ENCODE measurements around the gene OLFM1. TPM values are rescaled to one million over a fixed set of nuclear protein-coding genes. Genes with fewer than 3 reads are reported as not detected.

The OLFM1 gene
- total and polyA plus RNA-seq, 4 donors, result 2.0 to 5.9 (median 4.4) TPM

DNA sequence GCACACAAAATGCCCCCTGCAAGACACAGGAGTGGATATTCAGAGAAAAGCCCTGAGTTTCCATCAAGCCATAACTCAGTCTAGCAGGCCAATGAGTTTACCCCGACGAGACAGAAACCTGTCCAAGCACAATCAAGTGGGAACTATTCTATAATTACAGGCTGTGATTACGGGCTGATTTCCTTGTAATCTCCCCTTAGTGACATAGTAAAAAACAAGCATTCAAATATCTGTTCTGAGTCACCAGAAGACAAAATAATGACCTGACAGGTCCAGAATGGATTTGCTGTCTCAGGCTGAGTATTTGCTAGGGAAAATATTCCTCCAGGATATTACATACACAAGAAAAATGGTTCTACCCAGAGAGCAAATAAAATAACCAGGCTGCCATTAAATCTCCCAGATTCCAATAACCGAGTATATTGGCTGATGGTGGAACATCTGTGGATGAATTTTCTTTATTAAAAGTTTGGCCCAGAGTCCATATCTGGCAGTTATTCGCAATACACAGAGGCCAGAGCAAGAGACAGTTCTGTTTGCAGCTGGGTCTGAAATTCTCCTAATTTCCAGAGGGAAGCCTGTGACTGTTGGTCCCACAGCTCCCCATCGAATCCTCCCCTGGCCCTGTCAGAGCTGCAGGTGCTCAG lies 35.8 kb downstream of the OLFM1 start:
- Histone ChIP-seq H3K27me3 (ENCODE audit: control insufficient read depth in 4 of 4, insufficient read depth in 4 of 4, low read length in 3 of 4) (no peaks in the 10 kb centered on the region), H3K36me3 (ENCODE audit: control insufficient read depth in 4 of 4, insufficient read depth in 3 of 4, low read depth in 1 of 4, low read length in 3 of 4) (no peaks in the 10 kb centered on the region), H3K4me1 (ENCODE audit: control insufficient read depth in 4 of 4, insufficient read depth in 4 of 4, low read length in 3 of 4) (no peaks in the 10 kb centered on the region), H3K9me3 (ENCODE audit: control insufficient read depth in 4 of 4, low read length in 3 of 4) (peaks cover 0 to 2% (median 0%) of the 10 kb centered on the region in 4 donors), H3K27ac (ENCODE audit: low read depth in 1 of 2, low read length in 2 of 2) (no peak overlapping the region), H3K4me3 (ENCODE audit: low read depth in 1 of 3, low read length in 3 of 3) (no peak overlapping the region), H3K9ac (ENCODE audit: low read depth in 1 of 2, low read length in 2 of 2) (no peak overlapping the region)
- TF ChIP-seq, protein P1, sequence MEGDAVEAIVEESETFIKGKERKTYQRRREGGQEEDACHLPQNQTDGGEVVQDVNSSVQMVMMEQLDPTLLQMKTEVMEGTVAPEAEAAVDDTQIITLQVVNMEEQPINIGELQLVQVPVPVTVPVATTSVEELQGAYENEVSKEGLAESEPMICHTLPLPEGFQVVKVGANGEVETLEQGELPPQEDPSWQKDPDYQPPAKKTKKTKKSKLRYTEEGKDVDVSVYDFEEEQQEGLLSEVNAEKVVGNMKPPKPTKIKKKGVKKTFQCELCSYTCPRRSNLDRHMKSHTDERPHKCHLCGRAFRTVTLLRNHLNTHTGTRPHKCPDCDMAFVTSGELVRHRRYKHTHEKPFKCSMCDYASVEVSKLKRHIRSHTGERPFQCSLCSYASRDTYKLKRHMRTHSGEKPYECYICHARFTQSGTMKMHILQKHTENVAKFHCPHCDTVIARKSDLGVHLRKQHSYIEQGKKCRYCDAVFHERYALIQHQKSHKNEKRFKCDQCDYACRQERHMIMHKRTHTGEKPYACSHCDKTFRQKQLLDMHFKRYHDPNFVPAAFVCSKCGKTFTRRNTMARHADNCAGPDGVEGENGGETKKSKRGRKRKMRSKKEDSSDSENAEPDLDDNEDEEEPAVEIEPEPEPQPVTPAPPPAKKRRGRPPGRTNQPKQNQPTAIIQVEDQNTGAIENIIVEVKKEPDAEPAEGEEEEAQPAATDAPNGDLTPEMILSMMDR (IDR thresholded peaks at IDR 0.05; ENCODE audit: low read depth, low read length, missing input control), result no peak
- TF ChIP-seq NR2F2 (IDR thresholded peaks at IDR 0.05) (no peak), FOXA2 (IDR thresholded peaks at IDR 0.05) (no peak), SP1 (IDR thresholded peaks at IDR 0.05) (no peak), JUND (IDR thresholded peaks at IDR 0.05) (no peak), FOXA1 (IDR thresholded peaks at IDR 0.05) (no peak), GABPA (IDR thresholded peaks at IDR 0.05 in 1 of 2, conservative IDR thresholded peaks at IDR 0.05 in 1 of 2) (no peak), RAD21 (IDR thresholded peaks at IDR 0.05) (no peak)
- TF ChIP-seq, protein P2, sequence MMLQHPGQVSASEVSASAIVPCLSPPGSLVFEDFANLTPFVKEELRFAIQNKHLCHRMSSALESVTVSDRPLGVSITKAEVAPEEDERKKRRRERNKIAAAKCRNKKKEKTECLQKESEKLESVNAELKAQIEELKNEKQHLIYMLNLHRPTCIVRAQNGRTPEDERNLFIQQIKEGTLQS (IDR thresholded peaks at IDR 0.05), result no peak
- TF ChIP-seq, protein P3, sequence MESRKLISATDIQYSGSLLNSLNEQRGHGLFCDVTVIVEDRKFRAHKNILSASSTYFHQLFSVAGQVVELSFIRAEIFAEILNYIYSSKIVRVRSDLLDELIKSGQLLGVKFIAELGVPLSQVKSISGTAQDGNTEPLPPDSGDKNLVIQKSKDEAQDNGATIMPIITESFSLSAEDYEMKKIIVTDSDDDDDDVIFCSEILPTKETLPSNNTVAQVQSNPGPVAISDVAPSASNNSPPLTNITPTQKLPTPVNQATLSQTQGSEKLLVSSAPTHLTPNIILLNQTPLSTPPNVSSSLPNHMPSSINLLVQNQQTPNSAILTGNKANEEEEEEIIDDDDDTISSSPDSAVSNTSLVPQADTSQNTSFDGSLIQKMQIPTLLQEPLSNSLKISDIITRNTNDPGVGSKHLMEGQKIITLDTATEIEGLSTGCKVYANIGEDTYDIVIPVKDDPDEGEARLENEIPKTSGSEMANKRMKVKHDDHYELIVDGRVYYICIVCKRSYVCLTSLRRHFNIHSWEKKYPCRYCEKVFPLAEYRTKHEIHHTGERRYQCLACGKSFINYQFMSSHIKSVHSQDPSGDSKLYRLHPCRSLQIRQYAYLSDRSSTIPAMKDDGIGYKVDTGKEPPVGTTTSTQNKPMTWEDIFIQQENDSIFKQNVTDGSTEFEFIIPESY (IDR thresholded peaks at IDR 0.05), result no peak
- DNase-seq (ENCODE audit: low spot score), result no peak
- 76% methylated on average over 6 of the region's 6 CpGs for WGBS

DNA sequence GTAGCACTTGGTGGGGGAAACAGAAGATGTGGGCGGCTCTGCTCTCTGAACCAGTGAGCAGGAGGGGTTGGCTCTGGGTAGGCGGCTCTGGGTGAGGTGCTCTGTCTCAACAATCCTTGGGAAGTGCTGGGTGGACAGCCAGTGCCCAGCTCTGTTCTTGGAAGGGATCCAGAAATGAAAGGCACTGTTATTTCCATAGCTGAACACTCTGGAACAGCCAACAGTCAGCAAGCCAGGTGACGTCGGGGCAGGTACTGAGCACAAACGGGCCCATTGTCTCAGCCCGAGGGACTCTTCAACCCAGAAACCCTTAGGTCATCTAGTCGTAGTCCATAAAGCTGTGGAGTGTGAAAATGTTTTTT lies 36.3 kb downstream of the OLFM1 start:
- DNase-seq (ENCODE audit: low spot score), result no peak
- Histone ChIP-seq H3K4me1 (ENCODE audit: control insufficient read depth in 4 of 4, insufficient read depth in 4 of 4, low read length in 3 of 4) (no peaks in the 10 kb centered on the region), H3K4me3 (ENCODE audit: low read depth in 1 of 3, low read length in 3 of 3) (no peak overlapping the region), H3K27ac (ENCODE audit: low read depth in 1 of 2, low read length in 2 of 2) (no peak overlapping the region), H3K36me3 (ENCODE audit: control insufficient read depth in 4 of 4, insufficient read depth in 3 of 4, low read depth in 1 of 4, low read length in 3 of 4) (no peaks in the 10 kb centered on the region), H3K9ac (ENCODE audit: low read depth in 1 of 2, low read length in 2 of 2) (no peak overlapping the region), H3K27me3 (ENCODE audit: control insufficient read depth in 4 of 4, insufficient read depth in 4 of 4, low read length in 3 of 4) (no peaks in the 10 kb centered on the region), H3K9me3 (ENCODE audit: control insufficient read depth in 4 of 4, low read length in 3 of 4) (peaks cover 0 to 2% (median 0%) of the 10 kb centered on the region in 4 donors)
- TF ChIP-seq, protein P1 (IDR thresholded peaks at IDR 0.05; ENCODE audit: low read depth, low read length, missing input control), result no peak
- TF ChIP-seq RAD21 (IDR thresholded peaks at IDR 0.05) (no peak), GABPA (IDR thresholded peaks at IDR 0.05 in 1 of 2, conservative IDR thresholded peaks at IDR 0.05 in 1 of 2) (no peak), JUND (IDR thresholded peaks at IDR 0.05) (no peak), HNF4G (IDR thresholded peaks at IDR 0.05) (no peak), HNF4A (conservative IDR thresholded peaks at IDR 0.05) (no peak), YY1 (IDR thresholded peaks at IDR 0.05) (no peak), SP1 (IDR thresholded peaks at IDR 0.05) (no peak), TAF1 (conservative IDR thresholded peaks at IDR 0.05) (no peak), FOXA2 (IDR thresholded peaks at IDR 0.05) (no peak), RXRA (IDR thresholded peaks at IDR 0.05) (no peak)
- TF ChIP-seq, protein P4, sequence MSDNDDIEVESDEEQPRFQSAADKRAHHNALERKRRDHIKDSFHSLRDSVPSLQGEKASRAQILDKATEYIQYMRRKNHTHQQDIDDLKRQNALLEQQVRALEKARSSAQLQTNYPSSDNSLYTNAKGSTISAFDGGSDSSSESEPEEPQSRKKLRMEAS (IDR thresholded peaks at IDR 0.05), result no peak
- TF ChIP-seq, protein P3 (IDR thresholded peaks at IDR 0.05), result no peak
- TF ChIP-seq, protein P5, sequence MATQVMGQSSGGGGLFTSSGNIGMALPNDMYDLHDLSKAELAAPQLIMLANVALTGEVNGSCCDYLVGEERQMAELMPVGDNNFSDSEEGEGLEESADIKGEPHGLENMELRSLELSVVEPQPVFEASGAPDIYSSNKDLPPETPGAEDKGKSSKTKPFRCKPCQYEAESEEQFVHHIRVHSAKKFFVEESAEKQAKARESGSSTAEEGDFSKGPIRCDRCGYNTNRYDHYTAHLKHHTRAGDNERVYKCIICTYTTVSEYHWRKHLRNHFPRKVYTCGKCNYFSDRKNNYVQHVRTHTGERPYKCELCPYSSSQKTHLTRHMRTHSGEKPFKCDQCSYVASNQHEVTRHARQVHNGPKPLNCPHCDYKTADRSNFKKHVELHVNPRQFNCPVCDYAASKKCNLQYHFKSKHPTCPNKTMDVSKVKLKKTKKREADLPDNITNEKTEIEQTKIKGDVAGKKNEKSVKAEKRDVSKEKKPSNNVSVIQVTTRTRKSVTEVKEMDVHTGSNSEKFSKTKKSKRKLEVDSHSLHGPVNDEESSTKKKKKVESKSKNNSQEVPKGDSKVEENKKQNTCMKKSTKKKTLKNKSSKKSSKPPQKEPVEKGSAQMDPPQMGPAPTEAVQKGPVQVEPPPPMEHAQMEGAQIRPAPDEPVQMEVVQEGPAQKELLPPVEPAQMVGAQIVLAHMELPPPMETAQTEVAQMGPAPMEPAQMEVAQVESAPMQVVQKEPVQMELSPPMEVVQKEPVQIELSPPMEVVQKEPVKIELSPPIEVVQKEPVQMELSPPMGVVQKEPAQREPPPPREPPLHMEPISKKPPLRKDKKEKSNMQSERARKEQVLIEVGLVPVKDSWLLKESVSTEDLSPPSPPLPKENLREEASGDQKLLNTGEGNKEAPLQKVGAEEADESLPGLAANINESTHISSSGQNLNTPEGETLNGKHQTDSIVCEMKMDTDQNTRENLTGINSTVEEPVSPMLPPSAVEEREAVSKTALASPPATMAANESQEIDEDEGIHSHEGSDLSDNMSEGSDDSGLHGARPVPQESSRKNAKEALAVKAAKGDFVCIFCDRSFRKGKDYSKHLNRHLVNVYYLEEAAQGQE (IDR thresholded peaks at IDR 0.05), result no peak
- TF ChIP-seq, protein P2 (IDR thresholded peaks at IDR 0.05), result no peak
- WGBS, result 68% methylated on average over 7 of the region's 7 CpGs

All from liver (tissue), 9 donors.